WTC11 (cell line): Measurements from ENCODE around the gene CNTFR.

Experiments used
- CTCF ChIP-seq: fragments of 200-600 bp; IDR thresholded peaks from 2 replicates; pipeline ENCODE4 v1.8.0; 2022; ENCODE audit warnings: antibody characterized with exemption
- GRHL2 ChIP-seq: fragments of 250-450 bp; sonication (Bioruptor Pico); IDR thresholded peaks from 2 replicates; pipeline ENCODE4 v1.8.0; 2022; ENCODE audit warnings: mild to moderate bottlenecking, moderate library complexity; ENCODE audit not compliant: insufficient replicate concordance, severe bottlenecking
- HMGA2 ChIP-seq: fragments of 250-450 bp; sonication (Bioruptor Pico); IDR thresholded peaks from 2 replicates; pipeline ENCODE4 v1.4.0; 2021; ENCODE audit warnings: mild to moderate bottlenecking, moderate library complexity
- JUN ChIP-seq: sonication (generic); formaldehyde crosslinking; IDR thresholded peaks from 2 replicates; pipeline ENCODE4 v1.8.0; 2023; ENCODE audit warnings: mild to moderate bottlenecking, missing genetic modification reagents
- NFYB ChIP-seq: sonication (generic); formaldehyde crosslinking; conservative IDR thresholded peaks from 2 replicates; pipeline ENCODE4 v1.8.0; 2022; ENCODE audit warnings: low read depth, missing genetic modification reagents
- ZNF416 ChIP-seq: fragments of 250-450 bp; sonication (Bioruptor Pico); IDR thresholded peaks from 2 replicates; pipeline ENCODE4 v1.9.0; 2021; ENCODE audit warnings: mild to moderate bottlenecking, inconsistent platforms

GRCh38 chr9:34564617-34565016, 24.9 kb downstream of the CNTFR start:
- TF ChIP-seq CTCF, result no peak
- no peak for TF ChIP-seq NFYB (CRISPR knock-in tag)
- TF ChIP-seq JUN (CRISPR knock-in tag), result no peak
- no peak for TF ChIP-seq ZNF416 (CRISPR knock-in tag)
- TF ChIP-seq GRHL2, result no peak
- no peak for TF ChIP-seq HMGA2
